Esophagus mucosa (tissue), 1 donor: ENCODE measurements around the gene ADGRV1. TPM values are rescaled to one million over a fixed set of nuclear protein-coding genes. Genes with fewer than 3 reads are reported as not detected.
"Not testable (repeated sequence)": the region's sequence is repeated elsewhere in the genome, so short reads cannot be mapped to it uniquely, and the experiment has no call there.

Source experiments
- ATAC-seq: fragments of 200-7000 bp; cut with Tn5 transposase; one replicate; pipeline ENCODE4 v1.9.1; 2020
- total RNA-seq: library from RNA; stranded (reverse); gene quantifications from one replicate; pipeline ENCODE4 v1.2.4, GENCODE V29; 2023
- donor health status: DM: yes; HTN: yes; CAD: no.

The ADGRV1 gene
- total RNA-seq, 1 donor from 2014 or later, result 3.7 TPM

DNA sequence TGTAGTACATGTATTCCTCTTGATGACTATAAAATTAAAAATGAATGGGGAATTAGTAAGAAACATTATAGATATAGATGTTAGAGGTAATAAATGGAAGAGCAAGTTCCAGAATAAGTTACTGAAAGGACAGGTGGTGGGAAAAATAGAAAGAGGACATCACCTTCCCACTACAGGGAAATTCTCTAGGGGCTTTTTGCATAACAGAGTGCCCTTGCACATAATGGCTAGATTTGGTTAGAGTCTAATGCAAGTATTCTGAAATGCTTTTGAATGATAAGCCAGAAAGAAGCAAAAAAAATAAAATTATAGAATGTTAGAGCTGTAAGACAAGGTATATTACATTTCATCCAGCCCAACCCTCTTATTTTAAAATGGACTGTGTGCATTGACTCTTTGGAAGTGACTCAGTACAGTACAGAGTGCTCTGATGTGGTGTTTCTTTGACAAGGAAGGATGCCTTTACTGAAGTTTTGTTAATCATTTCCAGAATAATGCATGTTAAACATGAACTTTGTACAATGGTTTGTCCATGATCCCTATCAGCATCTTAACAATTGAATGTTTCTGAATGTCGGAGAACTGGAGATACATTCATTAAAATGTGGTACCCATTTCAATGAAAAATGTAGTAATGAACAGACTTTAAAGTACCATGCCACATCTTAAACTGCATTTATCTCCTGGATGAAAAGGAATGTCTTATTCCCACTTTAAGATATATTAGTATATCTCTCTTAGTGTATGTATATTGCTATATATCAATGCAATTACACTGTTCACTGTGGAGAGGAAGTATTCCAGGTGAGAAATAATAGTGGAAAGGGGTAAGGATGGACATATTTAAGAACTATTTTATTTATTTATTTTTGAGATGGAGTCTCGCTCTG lies 391.1 kb downstream of the ADGRV1 start:
- ATAC-seq, result no peak

DNA sequence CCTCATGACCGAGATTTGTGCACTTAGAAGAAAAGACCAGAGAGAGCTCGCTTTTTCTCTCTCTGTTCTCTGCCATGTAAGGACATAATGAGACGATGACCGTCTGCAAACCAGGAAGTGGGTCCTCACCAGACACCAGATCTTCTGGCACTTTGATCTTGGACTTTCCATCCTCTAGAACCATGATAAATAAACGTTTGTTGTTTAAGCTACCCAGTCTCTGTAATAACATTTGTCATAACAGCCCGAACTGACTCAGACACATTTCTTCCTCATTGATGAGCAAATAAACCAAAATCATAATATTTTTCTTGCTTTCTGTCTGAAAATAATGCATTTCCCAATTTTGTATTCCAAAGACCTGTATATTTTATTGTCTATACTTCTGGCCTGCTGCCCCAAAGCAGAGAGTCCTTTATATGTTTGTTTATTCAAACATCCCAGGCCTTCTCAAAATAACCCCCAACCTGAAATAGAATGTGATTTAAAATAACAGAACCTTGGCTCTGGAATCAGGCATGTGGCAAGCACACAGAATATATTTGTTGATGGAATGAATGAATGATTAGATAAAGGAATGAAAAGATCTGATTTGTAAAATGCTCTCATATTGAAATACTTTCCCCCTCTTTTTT lies 396.5 kb downstream of the ADGRV1 start:
- no peak for ATAC-seq

DNA sequence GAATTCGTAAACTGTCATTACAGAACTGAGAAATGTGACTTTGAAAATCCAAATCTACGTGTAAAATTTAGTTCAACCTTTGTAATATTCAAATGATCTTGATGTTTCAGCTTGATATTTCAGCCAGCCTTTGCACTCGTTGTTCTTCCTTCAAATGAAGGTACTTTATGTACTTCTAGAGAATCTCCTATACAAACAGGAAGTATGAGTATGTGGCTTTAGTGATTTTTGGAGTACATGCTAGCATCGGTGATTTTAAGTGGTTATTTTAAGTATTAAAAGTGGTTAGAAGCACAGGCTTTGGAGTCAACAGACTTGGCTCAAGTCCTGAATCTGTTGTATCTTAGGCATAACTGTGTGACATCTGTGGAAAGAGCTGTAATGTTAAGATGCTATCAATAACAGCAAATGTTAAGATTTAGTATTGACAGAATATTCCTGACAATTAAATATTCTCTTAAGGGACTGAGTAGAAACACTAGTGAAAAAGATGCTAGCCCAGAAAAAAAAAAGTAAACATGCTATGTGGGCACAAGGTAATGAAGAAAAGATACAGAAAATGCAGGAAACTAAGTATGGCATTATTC lies 398.0 kb downstream of the ADGRV1 start:
- no peak for ATAC-seq

DNA sequence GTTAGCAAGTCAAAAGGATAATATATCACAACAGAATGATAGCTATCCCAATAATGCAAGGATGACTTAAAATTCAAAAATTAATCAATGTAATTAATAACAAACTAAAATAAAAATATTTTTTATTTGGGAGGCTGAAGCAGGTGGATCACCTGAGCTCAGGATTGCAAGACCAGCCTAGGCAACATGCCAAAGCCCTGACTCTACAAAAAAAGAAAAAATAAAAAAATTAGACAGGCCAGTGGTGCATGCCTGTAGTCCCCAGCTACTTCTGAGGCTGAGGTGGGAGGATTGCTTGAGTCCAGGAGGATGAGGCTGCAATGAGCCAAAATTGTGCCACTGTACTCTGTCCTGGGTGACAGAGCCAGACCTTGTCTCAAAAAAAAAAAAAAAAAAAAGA lies 399.3 kb downstream of the ADGRV1 start:
- no peak for ATAC-seq

DNA sequence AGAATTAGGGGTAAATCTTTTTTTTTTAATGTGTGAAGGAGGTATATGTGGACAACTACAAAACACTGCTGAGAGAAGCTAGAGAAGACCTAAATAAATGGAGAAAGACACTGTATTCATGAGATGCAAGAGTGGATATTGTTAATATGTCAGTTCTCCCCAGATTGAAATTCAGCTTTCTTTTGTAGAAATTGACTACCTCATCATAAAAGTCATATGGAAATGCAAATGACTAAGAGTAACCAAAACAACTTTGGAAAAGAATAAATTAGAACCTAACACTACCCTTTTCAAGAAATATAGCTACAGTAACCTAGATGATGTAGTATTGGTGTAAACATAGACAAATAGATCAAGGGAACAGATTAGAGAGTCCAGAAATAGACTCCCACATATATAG lies 400.7 kb downstream of the ADGRV1 start:
- ATAC-seq, result no peak

DNA sequence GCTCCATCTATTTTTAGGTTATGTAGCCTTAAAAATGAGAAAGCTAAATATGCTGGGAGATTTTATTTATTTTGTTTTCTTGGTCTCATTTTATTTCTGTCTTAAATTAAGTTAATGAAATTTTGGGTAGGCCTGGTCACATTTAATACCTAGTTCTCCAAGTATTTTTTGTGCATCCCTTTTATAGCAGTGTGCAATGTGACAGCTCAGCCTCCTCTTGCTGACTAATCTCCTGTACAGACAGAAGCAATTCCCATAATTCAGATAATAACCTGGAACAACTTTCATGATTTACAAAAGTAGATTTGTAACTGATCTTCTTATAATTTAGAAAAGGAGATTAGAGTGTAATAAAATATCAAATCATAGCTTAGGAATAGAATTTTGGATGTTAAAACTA lies 403.9 kb downstream of the ADGRV1 start:
- no peak for ATAC-seq

DNA sequence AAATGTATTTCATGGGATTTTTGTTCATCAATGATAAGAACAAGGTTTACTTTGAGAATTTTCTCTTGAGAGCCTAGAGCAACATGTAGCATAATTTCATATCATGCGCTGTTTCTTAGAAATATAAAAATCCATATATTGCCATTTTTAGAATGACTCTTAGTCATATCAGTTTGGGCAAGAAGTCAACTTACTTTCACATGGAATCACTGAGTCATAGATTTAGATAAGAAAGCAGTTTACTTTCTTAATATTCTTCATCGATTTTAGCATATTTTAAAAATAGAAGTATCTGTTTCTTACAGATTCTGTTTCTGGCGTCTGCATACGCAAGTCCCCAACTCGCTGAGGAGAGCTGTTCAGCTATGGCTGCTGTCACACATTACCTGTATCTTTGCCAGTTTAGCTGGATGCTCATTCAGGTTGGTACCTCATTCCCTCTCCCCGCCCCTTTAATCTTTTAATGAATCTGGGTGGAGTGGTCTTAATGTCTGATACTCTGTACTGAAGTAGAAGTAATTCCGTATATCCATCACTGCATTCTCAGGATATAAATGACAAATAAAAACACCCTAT lies 406.6 kb downstream of the ADGRV1 start:
- no peak for ATAC-seq

DNA sequence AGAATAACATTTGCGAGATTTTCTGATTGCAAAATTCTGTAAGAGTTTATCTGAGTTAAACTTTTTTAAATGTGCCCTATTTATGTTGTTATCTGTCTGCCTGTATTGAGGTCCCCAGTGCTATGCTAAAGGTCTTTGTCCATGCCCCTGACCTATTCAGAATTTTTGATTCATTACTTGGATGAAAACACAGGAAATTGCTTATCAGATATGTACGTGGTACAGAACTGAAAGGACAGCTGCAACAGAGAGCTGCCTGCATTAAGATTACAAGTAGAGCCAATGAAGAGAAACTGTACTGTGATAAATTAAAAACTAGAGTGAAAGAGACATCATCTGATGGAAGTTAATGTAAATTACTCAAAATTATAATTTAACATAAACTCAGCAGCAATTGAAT lies 408.8 kb downstream of the ADGRV1 start:
- no peak for ATAC-seq

DNA sequence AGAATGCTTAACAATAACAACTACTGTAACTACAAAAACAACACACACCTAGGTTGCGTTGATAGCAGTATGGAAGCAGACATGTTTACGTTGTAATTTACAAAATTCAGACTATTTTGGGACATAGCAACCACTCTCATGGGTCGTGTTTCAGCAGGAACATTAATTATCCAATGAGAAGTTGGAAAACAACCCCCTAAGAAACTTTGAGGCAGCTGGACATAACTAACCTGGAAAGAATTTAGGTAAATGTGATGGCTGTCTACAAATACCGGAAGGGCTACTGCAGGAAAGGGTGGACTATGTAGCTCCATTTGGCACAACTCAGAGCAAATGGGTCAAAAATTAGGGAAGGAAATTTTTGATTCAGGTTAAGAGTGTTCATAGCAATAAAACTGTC lies 409.3 kb downstream of the ADGRV1 start:
- ATAC-seq, result no peak

DNA sequence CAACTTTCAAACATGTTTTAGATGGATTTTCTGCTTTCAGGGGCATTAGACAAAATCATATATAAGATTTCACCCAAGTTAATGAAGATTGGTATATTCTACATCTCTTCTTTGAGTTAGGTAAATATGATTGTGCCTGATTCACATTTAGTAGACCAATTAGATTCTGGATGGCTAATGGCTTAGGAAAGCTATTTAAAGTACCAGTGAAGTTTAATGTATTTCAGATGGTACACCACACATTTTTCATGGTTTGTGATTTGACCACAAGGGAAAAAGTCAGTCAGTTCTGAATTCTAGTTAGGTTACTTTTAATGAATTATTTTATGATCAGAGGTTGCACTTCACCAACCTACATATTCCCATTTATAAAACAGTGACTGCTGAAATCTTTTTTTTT lies 409.7 kb downstream of the ADGRV1 start:
- no peak for ATAC-seq

DNA sequence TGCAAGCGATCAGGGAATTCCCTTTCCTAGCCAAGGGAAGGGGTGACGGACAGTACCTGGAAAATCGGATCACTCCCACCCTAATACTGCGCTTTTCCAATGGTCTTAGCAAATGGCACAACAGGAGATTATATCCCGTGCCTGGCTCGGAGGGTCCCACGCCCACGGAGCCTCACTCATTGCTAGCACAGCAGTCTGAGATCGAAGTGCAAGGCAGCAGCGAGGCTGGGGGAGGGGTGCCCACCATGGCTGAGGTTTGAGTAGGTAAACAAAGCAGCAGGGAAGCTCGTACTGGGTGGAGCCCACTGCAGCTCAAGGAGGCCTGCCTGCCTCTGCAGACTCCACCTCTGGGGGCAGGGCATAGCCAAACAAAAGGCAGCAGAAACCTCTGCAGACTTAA lies 411.3 kb downstream of the ADGRV1 start:
- not testable (repeated sequence) for ATAC-seq

DNA sequence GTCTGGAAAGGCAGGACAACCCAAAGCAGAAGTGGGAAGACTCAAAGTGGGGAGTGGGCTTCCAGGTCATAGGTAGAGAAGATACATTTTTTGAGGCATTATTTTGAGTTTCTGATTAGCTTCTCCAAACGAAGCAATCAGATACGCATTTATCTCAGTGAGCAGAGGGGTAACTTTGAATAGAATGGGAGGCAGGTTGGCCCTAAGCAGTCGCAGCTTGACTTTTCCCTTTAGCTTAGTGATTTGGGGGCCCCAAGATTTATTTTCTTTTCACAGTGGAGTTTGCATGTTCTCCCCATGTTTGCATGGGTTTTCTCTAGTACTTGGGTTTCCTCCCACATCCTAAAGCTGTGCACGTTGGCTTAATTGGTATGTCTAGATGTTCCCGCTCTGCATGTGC lies 422.6 kb downstream of the ADGRV1 start:
- ATAC-seq, result no peak

DNA sequence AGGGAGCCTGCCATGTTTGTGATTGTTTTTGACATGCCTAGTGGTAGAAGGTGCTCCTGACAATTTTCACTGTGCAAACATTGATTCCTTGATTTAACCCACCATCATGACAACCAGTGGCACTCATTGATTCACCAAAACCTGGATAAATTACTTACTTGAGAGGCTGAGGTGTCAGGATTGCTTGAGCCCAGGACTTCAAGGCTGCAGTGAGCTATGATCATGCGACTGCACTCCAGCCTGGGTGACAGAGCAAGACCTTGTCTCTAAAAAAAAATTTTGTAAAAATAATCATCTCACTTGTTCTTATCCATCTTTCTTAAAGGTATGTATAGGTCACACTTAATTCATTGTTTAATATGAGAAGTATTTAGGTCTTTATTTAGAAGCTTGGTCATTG lies 423.2 kb downstream of the ADGRV1 start:
- no peak for ATAC-seq

DNA sequence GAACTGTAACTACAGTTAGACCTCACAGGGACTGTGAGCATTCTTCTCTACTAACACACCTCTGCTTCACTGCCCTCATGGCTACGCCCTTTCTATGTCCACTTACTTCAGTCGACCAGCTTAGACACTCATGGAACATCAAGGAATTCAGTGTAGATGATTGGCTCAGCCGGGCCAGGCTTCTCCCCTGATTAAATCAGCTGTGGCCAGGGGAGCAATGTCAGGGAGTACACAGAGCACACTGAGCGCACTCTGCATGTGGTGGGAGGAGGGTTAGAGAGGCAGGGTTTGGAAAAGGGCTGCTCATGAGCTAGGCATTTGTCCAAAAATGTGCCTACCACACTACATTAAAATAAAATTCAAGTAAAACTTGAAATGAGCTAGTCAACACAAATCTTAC lies 424.0 kb downstream of the ADGRV1 start:
- ATAC-seq, result peak; percentile 8

DNA sequence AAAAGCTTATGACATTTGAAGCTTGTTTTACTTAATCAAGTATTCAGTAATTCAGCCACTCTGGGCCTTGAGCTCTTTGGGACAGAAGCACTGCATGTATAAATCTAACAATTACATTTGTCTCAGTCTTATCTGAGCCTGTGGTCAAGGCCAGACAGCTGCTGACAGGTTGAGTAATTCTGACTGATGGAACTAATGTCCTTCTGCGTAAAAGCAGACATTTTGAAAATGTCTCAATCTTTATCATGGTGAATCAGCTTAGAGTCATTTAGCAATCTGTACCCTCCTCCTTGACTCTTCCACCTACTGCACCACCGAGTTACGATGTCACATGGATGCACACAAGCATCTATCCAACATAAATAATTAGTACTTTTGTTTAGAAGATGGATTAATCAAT lies 424.6 kb downstream of the ADGRV1 start:
- ATAC-seq, result no peak

DNA sequence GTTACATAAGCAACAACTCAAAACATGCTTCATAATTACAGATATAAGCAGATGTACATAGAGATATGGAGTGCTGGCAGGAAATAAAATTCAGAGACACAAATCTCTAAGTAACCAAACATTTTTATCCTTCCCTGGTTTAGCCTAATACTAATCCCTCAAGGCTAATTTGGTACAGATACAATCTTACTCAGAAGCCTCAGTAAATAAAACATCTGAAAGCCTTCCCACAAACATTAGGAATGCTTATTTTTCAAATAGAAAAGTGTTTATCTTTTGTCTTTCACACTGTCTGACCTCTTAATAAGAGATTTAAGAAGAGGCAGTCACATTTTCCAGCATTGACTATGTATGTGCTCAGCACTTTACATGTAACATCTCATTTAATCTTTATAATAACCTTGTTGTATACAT lies 425.1 kb downstream of the ADGRV1 start:
- ATAC-seq, result no peak

DNA sequence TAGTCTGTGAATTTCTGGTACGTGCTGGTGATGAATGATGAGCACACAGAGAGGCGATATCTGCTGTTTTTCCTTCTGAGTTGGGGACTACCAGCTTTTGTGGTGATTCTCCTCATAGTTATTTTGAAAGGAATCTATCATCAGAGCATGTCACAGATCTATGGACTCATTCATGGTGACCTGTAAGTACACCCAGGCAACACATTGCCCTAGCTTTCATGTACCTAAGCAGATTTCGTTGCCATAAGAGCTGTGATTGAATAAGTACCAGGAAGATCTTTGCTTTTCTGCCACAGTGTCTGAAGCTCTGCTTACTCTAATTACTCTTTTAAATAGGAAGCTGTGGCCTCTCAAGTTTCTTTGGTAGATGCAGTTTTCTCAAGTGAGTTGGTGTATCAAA lies 426.7 kb downstream of the ADGRV1 start:
- ATAC-seq, result no peak

DNA sequence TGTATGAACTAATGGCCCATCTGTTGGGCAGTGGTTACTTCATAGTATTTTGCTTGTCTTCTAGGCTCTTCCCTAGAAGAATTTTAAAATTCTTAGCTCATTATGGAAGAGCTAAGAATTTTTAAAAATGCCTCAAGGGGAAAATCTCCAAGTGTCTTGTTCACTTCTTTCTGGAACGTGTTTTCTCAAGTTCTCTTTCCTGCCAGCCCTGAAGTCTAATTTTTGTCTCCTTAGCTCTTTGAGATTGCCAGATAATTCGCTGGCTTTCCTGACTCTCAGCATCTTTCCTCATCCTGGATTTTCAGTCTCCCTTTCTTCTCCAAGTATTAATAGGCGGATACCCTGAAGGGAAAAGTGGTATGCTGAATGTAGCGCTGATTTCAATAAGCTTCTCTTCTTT lies 429.1 kb downstream of the ADGRV1 start:
- no peak for ATAC-seq

DNA sequence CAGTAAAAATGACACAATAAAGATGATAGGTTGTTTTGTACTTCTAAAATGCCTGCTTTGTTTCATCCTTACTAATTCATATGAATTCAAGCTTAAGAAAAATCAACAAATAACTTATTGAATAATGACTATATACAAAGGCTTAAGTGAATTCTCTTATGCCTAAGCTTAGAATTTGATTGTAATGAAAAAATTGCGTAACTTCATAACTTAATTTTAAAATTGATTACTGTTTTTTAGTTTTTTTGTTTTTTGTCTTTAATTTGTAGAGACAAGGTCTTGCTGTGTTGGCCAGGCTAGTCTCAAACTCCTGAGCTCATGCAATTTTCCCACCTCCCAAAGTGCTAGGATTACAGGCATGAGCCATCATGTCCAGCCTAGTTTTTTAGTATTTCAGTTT lies 432.6 kb downstream of the ADGRV1 start:
- ATAC-seq, result no peak

DNA sequence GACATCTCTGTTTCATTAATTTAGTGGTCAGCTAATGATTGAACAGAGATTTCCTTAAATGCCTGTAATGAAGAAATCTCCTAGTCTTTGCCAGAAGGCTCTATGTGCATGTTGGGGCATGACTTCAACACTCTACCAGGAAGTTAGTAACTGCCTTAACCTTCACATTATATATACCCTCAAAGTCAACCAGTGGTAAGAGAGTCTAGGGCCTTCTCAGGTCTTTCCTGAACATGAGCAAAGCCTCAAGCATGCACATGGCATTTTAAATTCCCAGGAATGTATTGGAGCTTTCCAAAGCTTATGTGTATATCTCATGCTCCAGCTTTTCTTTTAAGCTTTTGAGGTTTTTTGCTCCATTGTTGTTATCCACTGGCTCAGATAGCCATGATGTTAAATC lies 436.2 kb downstream of the ADGRV1 start:
- ATAC-seq, result peak; percentile 53

DNA sequence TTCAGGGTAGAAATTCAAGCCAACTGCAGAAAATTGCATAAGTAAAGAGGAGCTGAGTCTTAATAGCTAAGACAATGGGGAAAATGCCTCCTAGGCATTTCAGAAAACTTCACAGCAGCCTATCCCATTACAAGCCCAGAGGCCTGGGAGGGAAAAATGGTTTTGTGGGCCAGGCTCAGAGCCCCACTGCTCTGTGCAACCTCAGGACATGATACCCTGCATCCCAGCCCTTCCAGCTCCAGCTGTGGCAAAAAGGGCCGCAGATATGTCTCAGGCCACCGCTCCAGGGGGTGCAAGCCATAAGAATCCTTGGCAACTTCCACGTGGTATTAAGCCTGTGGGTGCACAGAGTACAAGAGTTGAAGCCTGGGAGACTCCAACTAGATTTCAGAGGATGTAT lies 437.5 kb downstream of the ADGRV1 start:
- ATAC-seq, result no peak

DNA sequence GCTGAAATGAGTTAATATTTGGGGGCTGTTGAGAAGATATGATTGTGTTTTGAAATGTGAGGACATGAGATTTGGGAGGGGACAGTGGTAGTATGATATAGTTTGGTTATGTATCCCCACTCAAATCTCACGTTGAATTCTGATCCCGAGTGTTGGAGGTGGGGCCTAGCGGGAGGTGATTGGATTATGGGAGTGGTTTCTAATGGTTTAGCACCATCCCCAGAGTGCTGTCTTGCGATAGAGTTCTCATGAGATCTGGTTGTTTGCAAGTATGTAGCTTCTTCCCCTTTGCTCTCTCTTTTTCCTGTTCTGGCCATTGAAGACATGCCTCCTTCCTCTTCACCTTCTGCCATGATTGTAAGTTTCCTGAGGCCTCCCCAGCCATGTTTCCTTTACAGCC lies 438.5 kb downstream of the ADGRV1 start:
- no peak for ATAC-seq

DNA sequence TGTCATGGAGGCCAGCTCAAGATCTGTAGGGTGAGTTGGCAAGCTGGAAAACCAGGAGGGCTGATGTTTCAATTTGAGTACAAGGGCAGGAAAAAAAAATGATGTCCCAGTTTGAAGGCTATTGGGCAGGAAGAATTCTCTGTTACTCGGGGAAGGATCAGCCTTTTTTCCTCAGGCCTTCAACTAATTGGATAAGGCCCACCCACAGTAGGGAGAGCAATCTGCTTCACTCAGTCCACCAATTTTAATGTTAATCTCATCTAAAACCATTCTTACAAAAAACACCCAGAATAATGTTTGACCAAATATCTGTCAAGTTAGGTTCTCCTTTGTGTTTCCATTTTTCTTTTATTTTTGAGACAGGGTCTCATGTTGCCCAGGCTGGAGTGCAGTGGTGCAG lies 442.1 kb downstream of the ADGRV1 start:
- no peak for ATAC-seq

DNA sequence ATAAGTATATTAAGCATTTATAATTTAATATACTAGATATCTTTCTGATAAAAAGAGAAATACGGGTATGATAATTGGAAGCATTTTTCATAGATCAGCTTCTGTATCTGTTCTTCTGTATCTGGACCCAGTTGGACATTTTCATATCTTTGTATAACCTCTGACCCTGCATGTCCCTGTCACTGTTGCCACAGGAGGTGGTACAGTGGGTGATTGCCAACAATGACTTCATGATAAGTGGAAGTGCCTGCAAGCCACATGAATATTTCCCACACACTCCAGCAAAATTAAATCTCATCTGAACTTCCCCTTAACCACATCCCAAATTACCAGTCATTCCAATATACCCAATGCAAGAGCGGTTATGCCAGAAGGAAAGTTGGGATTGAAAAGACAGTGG lies 448.1 kb downstream of the ADGRV1 start:
- ATAC-seq, result no peak
